ENCODE results near the gene ATG16L1. TPM values are rescaled to one million over a fixed set of nuclear protein-coding genes. Genes with fewer than 3 reads are reported as not detected.

The ATG16L1 gene
- total RNA-seq, 4 donors from 2014 or later, result 38.6 to 77.2 (median 49.4) TPM

DNA sequence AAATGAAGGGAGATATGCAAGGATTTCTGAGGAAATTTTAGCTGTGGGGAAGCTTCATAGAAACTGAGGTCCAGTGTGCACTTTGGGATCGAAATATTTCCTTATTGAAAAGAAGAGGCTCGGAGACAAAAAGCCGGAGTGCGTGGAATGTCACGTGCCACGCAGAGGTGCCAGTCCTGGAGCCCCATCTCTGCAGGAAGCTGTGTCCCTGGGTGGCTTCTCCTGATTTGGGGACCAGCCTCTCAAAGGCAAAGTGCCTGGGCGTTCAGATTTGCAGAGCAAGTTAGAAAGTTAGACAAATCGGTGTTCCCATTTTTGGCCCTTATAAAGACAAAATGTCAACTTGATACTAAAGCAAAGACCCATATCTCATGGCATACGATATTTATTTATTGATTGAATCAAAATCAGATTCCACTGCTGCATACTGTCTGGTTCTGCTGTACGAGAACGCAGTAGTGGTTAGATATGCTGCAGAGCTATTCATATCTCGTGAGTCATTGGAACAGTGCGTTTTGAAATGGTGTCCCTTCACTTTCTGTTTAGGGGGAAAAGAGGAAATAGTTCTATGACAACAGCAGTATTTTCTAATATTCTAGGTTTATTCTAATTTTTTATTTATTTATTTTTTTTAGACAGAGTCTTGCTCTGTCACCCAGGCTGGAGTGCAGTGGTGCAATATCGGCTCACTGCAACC lies 9.1 kb upstream of the ATG16L1 start:
- H3K36me3 ChIP-seq, result no peaks in the 10 kb centered on the region
- no peak for DNase-seq (ENCODE audit: low spot score in 2 of 2)
- no peaks in the 10 kb centered on the region for H3K9me3 ChIP-seq
- WGBS, result 76% methylated on average over 14 of the region's 14 CpGs
- H3K27me3 ChIP-seq, result no peaks in the 10 kb centered on the region
- peaks cover 3% of the 10 kb centered on the region for H3K4me1 ChIP-seq
- no peak overlapping the region for H3K27ac ChIP-seq
- TF ChIP-seq POLR2AphosphoS5 (IDR thresholded peaks at IDR 0.05) (no peak), POLR2A (IDR thresholded peaks at IDR 0.05) (no peak), EP300 (IDR thresholded peaks at IDR 0.05) (no peak)
- TF ChIP-seq, protein P1, sequence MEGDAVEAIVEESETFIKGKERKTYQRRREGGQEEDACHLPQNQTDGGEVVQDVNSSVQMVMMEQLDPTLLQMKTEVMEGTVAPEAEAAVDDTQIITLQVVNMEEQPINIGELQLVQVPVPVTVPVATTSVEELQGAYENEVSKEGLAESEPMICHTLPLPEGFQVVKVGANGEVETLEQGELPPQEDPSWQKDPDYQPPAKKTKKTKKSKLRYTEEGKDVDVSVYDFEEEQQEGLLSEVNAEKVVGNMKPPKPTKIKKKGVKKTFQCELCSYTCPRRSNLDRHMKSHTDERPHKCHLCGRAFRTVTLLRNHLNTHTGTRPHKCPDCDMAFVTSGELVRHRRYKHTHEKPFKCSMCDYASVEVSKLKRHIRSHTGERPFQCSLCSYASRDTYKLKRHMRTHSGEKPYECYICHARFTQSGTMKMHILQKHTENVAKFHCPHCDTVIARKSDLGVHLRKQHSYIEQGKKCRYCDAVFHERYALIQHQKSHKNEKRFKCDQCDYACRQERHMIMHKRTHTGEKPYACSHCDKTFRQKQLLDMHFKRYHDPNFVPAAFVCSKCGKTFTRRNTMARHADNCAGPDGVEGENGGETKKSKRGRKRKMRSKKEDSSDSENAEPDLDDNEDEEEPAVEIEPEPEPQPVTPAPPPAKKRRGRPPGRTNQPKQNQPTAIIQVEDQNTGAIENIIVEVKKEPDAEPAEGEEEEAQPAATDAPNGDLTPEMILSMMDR (IDR thresholded peaks at IDR 0.05), result no peak
- H3K4me3 ChIP-seq, result no peak overlapping the region

DNA sequence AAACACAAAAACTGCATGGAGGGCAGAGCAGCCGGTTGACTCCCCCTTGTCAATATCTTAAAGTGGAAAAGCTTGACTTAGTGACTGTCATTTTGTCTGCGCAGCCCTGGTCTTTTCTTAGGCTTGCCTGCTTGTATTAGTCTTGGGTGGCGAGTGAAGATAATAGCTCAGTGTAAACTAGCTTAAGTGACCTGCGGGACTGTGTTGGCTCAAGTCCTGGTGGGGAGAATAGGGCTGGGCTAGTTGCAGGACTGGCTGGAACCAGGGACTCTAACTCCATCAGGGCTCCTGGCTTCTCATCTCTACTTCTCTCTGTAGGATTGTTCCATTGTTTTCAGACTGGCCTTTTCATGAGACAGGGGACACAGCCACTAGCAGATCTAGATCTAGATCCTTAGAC lies 8.1 kb upstream of the ATG16L1 start:
- H3K9me3 ChIP-seq, result no peaks in the 10 kb centered on the region
- H3K4me1 ChIP-seq, result peaks cover 3% of the 10 kb centered on the region
- DNase-seq (ENCODE audit: low spot score in 2 of 2), result no peak
- no peak for TF ChIP-seq EP300 (IDR thresholded peaks at IDR 0.05)
- TF ChIP-seq, protein P1 (IDR thresholded peaks at IDR 0.05), result no peak
- TF ChIP-seq POLR2A (IDR thresholded peaks at IDR 0.05), result no peak
- TF ChIP-seq POLR2AphosphoS5 (IDR thresholded peaks at IDR 0.05), result no peak
- H3K27me3 ChIP-seq, result no peaks in the 10 kb centered on the region
- WGBS, result 92% methylated on average over 4 of the region's 4 CpGs
- no peaks in the 10 kb centered on the region for H3K36me3 ChIP-seq
- no peak overlapping the region for H3K27ac ChIP-seq
- H3K4me3 ChIP-seq, result no peak overlapping the region

DNA sequence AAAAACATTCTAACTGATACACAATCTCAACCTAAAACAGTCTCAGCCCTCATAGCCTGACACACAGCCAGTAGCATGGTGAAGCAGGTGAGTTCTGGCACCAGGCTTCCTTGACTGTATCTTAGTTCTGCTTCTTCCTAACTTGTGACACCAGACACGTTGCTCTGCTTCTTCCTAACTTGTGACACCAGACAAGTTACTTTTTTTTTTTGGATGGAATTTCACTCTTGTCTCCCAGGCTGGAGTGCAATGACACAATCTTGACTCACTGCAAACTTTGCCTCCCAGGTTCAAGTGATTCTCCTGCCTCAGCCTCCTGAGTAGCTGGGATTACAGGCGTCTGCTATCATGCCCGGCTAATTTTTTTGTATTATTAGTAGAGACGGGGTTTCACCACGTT lies 6.7 kb upstream of the ATG16L1 start:
- TF ChIP-seq, protein P1 (IDR thresholded peaks at IDR 0.05), result no peak
- TF ChIP-seq EP300 (IDR thresholded peaks at IDR 0.05), result no peak
- TF ChIP-seq POLR2A (IDR thresholded peaks at IDR 0.05), result no peak
- no peak for TF ChIP-seq POLR2AphosphoS5 (IDR thresholded peaks at IDR 0.05)
- 50% methylated on average over 5 of the region's 5 CpGs for whole genome bisulfite sequencing
- H3K4me1 ChIP-seq, result peaks cover 3% of the 10 kb centered on the region

DNA sequence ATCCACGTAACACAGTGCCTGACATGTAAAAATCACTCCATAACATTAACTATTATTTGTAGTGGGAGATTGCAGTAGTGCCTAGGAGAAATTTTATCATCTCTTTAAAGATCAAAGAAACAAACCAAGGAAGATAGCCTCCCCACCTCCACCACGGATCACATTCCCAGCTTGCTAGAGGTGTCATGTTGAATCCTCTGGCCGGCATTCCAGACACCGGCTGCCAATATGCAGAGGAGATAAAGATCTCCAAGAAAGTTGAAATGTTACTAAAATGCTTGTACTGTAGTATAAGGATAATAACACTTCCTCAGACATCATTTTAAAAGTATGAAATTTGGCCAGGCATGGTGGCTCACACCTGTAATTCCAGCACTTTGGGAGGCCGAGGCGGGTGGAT lies 6.1 kb upstream of the ATG16L1 start:
- WGBS, result 54% methylated on average over 6 of the region's 6 CpGs
- Histone ChIP-seq H3K27me3 (no peaks in the 10 kb centered on the region), H3K4me1 (peaks cover 3% of the 10 kb centered on the region), H3K27ac (no peak overlapping the region), H3K36me3 (no peaks in the 10 kb centered on the region), H3K9me3 (no peaks in the 10 kb centered on the region), H3K4me3 (no peak overlapping the region)
- TF ChIP-seq POLR2A (IDR thresholded peaks at IDR 0.05) (no peak), EP300 (IDR thresholded peaks at IDR 0.05) (no peak), POLR2AphosphoS5 (IDR thresholded peaks at IDR 0.05) (no peak)
- TF ChIP-seq, protein P1 (IDR thresholded peaks at IDR 0.05), result no peak
- DNase-seq (ENCODE audit: low spot score in 2 of 2), result no peak

More for the DNA sequence above, 6.7 kb upstream of the ATG16L1 start:
- DNase-seq (ENCODE audit: low spot score in 2 of 2), result no peak
- no peaks in the 10 kb centered on the region for H3K27me3 ChIP-seq
- no peak overlapping the region for H3K4me3 ChIP-seq
- no peak overlapping the region for H3K27ac ChIP-seq
- H3K9me3 ChIP-seq, result no peaks in the 10 kb centered on the region
- no peaks in the 10 kb centered on the region for H3K36me3 ChIP-seq

DNA sequence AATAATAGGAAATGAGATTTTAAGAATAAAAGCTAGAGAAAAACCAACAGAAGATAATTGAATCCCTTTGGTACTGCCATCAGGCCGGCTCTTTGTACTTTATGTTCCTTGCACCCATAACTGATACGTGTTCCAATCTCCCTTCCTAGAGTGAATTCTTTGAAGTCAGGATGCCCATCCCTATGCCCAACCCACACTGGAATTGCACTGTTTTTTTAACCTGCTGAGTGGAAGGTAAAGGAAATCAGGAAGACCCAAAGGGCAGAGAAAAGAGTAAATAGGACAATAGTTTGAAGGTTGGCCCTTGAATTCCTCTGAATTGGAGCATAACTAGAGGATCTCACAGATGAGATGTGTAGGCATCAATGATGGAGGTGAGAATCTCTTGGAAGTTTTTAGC lies 4.4 kb upstream of the ATG16L1 start:
- Histone ChIP-seq H3K36me3 (no peaks in the 10 kb centered on the region), H3K27me3 (no peaks in the 10 kb centered on the region), H3K4me1 (peaks cover under 1% of the 10 kb centered on the region), H3K27ac (no peak overlapping the region), H3K9me3 (no peaks in the 10 kb centered on the region), H3K4me3 (no peak overlapping the region)
- WGBS, result 71% methylated on average over 2 of the region's 2 CpGs
- DNase-seq (ENCODE audit: low spot score in 2 of 2), result no peak
- TF ChIP-seq, protein P1 (IDR thresholded peaks at IDR 0.05), result no peak
- no peak for TF ChIP-seq POLR2AphosphoS5 (IDR thresholded peaks at IDR 0.05)
- no peak for TF ChIP-seq POLR2A (IDR thresholded peaks at IDR 0.05)
- TF ChIP-seq EP300 (IDR thresholded peaks at IDR 0.05), result no peak
